GM21367 (cell line): ENCODE results near the gene DPEP2.
"Not testable (repeated sequence)": the region's sequence is repeated elsewhere in the genome, so short reads cannot be mapped to it uniquely, and the experiment has no call there.

Experiments
- ATAC-seq: cut with Tn5 transposase; IDR thresholded peaks from one replicate; pipeline ENCODE4 v1.9.1; 2021; ENCODE audit not compliant: unreplicated experiment

The DPEP2 gene

DNA sequence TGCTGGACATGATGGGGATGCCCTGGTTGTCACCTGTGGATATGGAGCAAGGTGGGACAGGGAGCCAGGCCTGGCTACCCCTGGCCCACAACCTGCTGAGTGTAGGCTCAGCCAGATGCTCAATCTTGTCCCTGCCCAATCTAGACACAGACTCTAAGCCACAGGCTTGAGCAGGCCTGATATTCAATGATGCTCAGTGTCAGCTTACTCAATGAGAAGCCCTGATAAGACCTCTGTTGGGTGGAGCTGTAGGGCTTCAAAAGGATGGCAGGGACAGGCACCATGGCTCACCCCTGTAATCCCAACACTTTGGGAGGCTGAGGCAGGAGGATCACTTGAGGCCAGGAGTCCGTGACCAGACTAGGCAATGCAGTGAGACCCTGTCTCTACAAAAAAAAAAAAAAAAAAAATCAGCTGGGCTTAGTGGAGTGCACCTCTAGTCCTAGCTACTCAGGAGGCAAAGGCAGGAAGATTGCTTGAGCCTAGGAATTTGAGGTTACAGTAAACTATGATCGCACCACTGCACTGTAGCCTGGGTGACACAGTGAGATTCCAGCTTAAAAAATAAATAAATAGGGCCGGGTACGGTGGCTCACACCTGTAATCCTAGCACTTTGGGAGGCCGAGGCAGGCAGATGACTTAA, 58.7 kb downstream of the DPEP2 start:
- no peak for ATAC-seq

DNA sequence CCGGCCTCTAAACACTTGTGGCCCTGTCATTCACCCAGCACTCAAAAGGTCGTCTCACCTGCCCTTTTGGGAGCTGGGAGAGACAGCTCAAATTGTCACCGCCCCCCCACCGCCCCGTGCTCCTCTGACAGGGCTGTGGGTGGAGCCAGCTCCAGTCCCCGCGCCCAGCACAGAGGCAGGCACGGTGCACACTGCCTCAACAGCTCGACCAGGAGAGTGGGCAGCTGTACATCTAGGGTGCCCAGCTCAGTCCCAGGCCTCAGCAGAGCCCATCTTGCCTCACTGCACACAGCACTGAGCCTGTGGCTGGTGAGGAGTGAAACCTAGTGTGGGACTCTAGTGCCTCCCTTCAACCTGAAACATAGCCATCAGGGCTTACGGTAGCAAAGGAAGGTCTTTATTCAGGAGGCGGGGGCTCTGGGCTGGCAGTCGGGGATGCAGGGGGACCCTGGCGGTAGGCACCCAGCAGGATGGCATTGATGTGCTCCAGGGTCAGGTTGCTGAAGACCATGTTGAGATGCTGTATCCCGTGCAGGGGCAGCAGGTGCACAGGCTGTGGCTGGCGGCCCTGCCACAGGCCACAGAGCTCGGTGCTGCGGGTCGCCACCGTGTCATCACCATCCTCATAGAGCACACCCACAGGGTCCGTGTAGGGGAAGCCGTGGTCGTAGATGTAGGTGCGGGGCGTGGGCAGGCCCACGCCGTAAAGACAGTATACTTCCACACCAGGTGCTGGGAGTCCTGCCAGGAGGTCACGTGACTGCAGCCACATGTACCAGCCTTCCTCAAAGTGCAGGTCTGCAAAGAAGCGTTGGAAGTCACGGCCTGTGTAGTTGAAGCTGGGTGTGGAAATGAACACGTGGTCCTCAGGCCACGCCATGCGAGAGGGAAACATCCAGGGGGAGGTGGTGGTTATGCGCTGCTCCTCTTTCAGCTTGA, 59.5 kb downstream of the DPEP2 start:
- ATAC-seq = no peak

DNA sequence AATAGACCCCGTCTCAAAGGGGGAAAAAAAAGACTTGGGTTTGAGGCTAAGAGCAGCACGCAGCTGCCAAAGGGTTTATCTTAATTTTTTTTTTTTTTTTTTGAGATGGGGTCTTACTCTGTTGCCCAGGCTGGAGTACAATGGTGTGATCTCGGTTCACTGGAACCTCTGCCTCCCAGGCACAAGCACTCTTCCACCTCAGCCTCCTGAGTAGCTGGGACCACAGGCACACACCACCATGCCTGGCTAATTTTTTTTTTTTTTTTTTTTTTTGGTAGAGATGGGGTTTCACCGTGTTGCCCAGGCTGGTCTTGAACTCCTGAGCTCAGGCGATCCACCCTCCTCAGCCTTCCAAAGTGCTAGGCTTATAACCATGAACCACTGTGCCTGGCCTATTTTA, 61.6 kb downstream of the DPEP2 start:
- ATAC-seq = not testable (repeated sequence)
